Adrenal gland (tissue), 5 donors: Measurements from ENCODE around the gene LZTR1.

Source experiments
- POLR2A ChIP-seq, 2 donors: fragments of 450-650 bp; IDR thresholded peaks; one replicate each; pipeline ENCODE4 v1.6.1; 2017; ENCODE audit warnings: antibody characterized with exemption in 2 of 2, mild to moderate bottlenecking in 2 of 2, moderate library complexity in 1 of 2
- TF ChIP-seq, protein P1 (sequence below), 6 experiments: fragments of 450-650 bp in 4 of 6; fragments of 200-600 bp in 2 of 6; sonication (generic) in 1 of 6; IDR thresholded peaks; 1 replicate in 5 of 6; 2 replicates in 1 of 6; pipeline versions ENCODE4 v1.5.1 to v1.8.0; 2016 to 2021; ENCODE audit warnings: antibody characterized with exemption in 6 of 6, mild to moderate bottlenecking in 2 of 6, moderate library complexity in 1 of 6
- donor health status: DM: no; HTN: no; CAD: no.

DNA sequence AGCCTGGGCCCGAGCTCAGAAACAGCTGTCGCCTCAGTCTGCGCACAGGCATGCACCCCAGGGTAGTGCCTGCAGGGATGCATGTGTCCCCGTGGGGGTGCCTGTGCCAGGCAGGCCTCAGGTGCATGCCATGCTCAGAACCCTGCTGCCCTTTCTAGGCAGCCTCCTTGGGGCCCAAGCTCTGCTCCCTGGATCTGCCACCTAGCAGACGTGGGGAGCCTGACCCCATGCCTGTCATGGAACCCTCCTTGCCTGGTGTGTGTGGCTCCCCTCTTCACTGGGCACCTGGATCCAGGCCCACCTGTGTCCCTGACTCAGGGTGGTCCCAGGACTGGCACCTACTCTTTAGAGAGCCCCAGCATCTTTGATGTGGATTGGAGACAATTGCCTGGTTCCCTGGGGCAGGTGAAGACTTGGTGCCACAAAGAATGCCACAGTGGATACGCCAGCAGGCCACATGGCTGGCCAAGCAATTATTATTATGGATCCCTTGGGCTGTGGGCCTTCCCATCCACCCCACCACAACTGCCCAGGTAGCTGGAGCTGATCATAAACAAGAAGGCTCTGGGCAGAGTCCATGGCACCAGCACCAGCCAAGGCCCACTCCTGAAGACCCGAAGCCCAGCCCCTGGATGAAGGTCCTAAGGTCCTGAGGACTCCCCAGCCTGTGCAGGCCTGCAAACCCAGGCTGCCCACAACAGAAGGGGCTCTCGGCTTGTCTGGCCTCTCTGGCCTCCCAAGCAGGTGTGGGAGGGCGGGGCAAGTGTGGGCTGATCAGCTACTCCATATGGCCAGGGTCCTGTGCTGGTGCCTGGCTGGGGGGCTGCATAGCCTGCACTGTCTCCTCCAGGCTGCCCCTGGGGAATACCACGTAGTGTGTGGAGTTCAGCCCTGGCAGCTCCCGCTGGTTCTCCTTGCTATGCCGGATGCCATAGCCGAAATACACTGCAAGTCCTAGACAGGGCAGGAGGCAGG is 46.5 kb downstream of the LZTR1 start:
- no peak for TF ChIP-seq POLR2A (IDR thresholded peaks at IDR 0.05)
- TF ChIP-seq, protein P1, sequence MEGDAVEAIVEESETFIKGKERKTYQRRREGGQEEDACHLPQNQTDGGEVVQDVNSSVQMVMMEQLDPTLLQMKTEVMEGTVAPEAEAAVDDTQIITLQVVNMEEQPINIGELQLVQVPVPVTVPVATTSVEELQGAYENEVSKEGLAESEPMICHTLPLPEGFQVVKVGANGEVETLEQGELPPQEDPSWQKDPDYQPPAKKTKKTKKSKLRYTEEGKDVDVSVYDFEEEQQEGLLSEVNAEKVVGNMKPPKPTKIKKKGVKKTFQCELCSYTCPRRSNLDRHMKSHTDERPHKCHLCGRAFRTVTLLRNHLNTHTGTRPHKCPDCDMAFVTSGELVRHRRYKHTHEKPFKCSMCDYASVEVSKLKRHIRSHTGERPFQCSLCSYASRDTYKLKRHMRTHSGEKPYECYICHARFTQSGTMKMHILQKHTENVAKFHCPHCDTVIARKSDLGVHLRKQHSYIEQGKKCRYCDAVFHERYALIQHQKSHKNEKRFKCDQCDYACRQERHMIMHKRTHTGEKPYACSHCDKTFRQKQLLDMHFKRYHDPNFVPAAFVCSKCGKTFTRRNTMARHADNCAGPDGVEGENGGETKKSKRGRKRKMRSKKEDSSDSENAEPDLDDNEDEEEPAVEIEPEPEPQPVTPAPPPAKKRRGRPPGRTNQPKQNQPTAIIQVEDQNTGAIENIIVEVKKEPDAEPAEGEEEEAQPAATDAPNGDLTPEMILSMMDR (IDR thresholded peaks at IDR 0.05): no peak
